GM19468 (cell line): ENCODE measurements around the gene GTPBP3.
"Not testable (repeated sequence)": the region's sequence is repeated elsewhere in the genome, so short reads cannot be mapped to it uniquely, and the experiment has no call there.

Experiments used
- ATAC-seq: cut with Tn5 transposase; IDR thresholded peaks from one replicate; pipeline ENCODE4 v1.9.1; 2021; ENCODE audit warnings: mild to moderate bottlenecking, moderate library complexity, moderate number of reproducible peaks; ENCODE audit not compliant: unreplicated experiment; ENCODE audit errors: extremely low read depth

GTPBP3 gene

DNA sequence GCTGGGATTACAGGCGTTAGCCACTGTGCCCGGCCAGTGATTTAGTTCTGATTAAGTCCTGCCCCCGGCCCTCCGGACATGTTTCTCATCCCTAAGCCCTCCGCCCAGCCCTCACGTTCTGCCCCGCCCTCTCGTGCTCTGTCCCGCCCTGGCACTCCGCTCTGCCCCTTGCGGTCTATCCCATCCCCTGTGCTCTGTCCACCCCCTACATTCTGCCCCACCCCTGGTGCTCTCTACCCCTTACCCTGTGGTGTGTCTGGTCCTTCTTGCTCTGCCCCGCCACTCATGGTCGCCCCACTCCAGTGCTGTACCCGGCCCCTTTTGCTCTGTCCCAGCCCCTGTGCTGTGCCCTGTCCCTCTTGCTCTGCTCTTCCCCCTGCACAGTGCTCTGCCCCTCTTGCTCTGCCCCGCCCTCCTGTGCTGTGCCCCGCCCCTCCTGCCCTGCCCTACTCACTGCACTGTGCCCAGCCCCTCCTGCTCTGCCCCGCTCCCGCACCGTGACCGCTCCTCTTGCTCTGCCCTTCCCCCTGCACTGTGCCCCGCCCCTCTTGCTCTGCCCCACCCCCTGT, 3.0 kb downstream of the GTPBP3 start:
- ATAC-seq, result no peak

DNA sequence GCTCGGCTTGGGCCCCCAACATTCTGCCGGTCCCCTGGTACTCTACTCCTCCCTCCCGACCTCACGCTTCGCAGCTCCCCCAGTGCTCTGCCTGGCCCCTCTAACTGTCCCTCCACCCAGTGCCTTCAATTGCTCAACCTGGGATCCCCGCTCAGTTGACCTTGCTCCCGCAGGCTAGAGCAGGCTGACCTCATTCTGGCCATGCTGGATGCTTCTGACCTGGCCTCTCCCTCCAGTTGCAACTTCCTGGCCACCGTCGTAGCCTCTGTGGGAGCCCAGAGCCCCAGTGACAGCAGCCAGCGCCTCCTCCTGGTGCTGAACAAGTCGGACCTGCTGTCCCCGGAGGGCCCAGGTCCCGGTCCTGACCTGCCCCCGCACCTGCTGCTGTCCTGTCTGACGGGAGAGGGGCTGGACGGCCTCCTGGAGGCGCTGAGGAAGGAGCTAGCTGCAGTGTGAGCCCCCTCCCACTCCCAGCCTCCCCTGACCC, 3.6 kb downstream of the GTPBP3 start:
- no peak for ATAC-seq

DNA sequence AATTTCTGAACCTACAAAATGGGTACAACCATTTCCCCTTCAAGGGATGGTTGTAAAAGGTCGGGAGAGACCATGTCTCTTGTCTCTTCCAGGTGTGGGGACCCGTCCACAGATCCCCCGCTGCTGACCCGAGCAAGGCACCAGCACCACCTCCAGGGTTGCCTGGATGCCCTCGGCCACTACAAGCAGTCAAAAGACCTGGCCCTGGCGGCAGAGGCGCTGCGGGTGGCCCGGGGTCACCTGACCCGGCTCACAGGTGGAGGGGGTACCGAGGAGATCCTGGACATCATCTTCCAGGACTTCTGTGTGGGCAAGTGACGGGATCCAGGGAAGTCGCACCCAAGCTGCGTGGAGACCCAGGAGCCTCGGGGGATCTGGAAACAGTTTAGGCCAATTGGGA, 4.0 kb downstream of the GTPBP3 start:
- no peak for ATAC-seq

DNA sequence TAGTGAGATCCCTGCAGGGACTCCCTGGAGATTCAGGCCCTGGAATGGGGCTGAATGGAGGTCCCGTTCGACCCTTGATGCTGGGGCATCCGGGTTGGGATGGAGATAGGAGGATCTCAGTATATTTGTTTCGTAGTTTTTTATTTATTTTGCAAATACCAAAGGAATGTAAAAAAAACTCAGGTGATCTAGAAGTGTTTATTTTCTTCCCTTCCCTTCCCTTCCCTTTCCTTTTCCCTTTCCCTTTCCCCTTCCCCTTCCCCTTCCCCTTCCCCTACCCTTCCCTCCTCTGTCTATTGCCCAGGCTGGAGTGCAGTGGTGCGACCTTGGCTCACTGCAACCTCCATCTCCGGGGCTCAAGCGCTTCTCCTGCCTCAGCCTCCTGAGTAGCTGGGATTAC, 4.5 kb downstream of the GTPBP3 start:
- ATAC-seq, result no peak

DNA sequence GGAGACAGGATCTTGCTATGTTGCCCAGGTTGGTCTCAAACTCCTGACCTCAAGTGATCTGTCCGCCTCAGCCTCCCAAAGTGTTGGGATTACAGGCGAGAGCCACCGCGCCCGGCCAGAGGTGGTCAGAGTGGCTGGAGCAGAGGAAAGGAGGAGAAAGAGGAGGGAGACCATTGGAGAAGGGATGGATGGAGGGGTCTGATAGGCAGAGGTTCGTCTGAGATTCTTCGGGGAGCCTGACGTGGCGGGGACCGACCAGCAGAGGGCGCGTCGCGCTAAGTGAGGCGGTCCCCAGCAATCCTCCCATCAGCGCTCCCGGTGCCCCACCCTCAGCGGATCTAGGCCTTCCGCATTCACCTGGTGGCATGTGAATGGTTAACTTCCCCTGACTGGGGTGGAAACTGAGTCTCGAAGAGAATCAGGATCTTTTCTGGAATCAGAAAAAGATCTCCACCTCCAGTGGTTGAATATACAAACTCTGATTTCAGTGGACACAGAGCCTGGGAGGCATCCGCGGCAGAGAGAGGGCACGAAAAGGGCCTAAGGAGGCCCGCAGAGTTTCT, 8.8 kb downstream of the GTPBP3 start:
- ATAC-seq, result no peak

DNA sequence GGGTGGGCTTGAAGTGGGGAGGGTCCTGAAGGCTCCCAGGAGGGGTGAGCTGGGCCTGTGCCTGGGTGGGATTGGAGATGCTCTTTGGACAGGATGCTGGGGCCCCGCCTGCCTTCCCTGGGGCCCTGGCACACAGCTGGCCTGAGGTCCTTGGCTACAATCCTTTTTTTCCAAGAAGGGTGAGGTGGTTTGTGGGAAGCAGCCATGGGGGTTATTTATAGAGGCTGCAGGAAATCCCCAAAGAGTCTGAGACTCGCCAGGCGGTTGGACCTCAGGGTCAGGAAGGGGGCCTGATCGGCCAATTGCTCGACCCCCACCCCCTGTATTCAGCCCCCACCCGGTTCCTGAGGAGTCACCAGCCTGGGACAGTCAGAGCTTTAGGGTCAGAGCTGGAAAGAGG, 10.0 kb downstream of the GTPBP3 start:
- ATAC-seq, result no peak

DNA sequence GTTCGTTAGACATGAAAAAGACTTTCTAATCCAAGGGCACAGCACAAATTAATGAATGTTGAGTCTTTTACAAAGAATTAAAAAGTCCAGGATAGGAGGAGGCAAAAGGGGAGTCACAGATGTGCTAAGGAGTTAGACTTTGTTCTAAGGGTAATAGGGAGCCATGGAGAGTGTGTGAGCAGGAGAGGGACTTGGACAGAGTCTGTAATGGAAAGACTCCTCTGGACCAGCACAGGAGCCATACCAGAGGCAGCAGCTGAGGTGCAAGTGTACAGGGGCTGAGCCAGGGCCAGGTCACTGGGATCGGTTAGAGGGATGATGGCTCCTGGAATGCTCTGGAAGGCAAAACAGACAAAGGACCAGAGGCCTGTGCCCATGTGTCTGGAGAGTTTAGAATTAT, 10.5 kb downstream of the GTPBP3 start:
- no peak for ATAC-seq

DNA sequence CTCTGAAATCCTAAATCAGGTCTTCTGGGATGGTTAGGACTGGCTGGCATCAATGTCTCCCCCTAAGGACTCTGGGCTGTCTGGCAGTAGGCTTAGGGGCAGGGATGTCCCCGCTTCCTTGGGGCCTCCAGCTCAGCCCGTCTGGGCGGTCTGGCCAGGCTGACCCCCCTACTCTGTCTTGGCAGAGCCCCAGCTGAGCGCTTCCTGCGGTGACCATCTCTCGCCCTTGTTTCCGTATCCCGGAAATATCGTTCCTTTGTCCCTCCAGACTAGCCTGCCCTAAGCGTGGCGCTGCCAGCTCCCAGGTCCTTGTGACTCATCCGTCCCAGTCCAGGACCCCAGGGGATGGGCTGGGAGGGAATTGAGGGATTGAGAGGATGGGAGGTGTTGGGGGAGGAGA, 11.3 kb downstream of the GTPBP3 start:
- ATAC-seq, result no peak

DNA sequence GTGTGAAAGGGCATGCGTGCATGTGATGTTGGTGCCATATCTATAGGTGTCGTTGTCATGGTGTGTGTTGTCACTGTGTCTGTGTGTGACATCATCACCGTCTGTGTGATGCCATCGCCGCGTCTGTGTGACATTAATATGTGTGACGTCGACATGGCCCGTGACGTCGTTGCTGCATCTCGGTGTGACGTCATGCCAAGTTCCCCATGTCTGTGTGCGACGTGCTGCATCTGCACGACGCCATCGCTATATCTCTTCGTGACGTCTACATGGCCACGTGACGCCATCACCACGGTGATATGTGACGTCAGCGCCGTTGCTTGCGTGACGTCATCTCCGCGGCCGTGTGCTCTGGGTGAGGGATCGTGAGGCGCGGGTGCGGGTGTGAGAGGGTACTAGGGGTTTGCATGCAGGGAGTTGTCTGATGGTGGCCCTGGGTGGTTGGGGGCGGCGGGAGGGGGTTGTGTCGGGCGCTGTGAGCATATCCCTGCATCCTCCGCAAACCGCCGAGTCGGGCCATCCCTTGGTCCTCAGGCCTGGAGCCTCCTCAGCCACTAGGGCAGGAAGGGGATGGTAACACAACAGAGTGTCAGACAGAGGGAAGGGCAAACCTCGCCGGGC, 14.6 kb downstream of the GTPBP3 start:
- no peak for ATAC-seq

DNA sequence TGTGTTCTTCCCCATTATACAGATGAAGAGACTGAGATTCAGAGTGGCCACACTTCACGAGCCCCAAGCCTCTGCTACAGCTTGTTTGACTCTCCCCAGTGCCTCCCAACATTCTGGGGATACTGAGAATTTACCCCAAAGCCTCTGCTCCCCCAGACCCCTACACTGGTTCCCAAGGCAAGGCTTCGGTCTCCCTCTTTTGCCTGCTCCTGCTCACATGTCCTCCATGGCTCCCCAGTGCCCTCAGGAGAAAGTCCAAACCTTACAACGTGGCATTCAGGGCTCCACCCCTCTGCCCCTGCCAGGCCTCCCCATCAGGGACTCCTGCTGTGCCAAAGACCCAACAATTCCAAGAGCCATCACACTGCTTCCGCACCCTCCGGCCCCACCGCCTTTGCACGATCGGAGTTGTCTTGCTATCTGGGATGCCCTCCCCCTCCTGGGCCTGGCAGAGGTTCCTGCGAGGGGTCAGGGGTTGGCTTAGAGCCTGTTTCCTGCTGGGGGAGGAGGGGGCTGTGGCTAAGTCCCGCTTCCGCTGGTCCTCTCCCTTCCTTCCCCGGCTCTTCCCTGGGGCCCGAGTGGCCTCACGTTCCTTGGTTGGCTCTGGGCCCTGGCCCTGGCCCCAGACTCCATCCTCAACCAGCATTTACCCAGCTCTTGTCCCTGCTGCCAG, 15.4 kb downstream of the GTPBP3 start:
- no peak for ATAC-seq

DNA sequence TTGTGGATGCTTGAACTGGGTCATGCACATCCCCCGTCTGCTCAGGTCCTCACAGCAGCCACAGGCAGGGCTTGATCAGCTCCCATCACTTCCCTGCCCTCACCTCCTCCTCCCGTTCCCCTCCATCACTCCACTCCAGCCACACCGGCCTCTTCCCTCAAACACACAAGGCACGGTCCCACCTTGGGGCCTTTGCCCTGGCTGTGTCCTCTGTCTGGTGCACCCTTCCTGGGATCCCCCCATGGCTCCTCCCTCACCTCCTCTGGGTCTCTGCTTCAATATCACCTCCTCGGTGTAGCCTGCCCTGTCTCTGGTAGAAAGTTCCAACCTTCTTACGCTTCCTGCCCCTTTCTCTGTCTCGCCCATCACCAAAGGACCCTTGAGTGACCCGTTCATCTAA, 16.0 kb downstream of the GTPBP3 start:
- ATAC-seq, result no peak

DNA sequence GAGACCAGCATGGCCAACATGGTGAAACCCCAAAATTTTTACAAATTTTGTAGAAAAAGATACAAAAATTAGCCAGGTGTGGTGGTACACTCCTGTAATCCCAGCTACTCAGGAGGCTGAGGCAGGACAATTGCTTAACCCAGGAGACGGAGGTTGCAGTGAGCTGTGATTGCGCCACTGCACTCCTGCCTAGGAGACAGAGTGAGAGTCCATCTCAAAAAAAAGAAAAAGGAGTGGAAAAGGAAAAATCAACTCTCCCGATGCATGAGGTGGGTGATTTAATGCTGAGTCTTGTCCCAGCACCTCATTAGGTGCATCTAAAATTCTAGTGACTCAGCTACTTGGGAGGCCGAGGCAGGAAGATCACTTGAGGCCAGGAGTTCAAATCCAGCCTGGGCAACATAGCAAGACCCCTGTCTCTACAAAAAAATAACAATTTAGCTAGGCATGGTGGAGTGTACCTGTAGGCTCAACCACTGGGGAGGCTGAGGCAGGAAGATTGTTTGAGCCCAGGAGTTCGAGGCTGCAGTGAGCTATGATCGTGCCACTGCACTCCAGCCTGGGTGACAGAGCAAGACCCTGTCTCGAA, 19.8 kb downstream of the GTPBP3 start:
- ATAC-seq, result no peak

DNA sequence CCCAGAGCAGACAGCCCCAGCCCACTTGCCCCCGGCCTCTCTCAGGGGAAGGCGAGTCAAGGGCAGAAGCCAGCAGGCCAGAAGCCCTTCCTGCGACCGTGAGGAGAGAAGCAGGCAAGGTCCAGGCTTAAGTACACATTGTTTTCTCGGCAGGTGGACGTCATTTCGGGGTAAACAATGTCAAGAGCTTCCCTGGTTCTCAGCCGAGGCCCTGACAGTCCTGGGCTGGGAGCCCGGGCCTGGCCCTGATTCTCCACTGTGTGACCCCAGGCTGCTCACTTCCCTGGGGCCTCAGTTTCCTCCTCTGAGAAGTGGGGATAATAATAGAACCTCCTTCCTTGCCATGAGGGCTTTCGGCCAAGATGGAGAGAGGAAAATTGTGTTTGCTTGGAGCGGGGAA, 20.4 kb downstream of the GTPBP3 start:
- ATAC-seq, result no peak

DNA sequence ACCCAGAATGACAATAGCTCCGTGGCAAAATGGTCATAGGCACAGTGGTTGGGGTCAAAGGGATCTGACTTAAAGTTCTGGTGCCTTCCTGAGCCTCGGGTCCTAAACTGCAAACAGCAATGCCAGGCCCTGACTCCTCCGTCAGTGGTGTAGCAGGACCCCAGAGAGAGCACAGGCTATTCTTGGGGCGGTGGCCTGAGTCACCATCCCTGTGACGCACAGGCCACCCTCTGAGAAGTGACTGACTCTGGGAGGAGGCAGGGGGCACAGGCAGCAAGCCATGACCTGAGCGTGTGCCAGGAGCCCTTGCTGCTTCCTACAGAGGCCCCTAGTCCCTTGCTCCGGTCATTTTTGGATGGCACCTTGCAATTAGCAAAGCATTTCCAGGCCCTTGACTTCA, 21.0 kb downstream of the GTPBP3 start:
- ATAC-seq, result no peak

DNA sequence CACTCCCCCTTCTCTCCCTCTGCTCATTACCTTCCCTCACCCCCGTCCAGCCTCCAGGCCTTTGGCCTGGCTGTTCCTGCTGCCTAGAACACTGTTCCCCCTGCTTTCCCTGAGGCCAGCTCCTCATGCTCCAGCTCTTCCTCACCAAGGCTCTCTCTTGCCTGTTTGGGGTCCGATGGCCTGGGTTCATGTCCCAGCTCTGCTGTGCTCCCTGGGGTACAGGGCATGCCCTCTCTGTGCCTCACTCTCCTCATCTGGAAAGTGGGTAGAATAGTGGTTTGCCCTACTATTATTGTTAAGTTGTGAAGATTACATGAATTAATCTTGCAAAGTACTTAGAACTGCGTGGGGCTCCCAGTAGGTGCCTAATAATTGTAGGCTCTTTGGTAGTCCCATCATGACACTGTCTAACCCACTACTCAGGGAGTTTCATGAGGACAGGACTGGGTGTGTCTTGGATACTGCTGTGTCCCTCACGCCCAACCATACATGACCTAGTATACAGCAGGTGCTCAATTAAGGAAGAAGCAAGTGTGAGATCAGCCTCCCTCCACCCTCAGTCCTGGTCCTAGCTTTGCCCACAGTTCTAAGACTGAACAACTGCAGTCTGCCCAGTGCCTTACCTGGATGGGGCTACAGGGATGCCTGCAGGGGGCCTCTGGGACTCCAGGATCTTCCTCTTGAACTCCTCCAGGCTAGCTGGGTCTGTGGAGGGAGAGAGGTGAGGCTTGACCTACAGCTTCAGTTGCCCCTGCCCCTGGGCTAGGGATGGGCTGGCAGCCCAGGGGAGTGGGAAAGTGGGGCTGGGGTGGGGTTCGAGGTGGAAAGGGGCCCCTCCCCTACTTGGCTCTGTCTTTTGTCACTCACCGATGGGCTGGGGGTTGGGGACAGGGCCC, 22.8 kb downstream of the GTPBP3 start:
- ATAC-seq, result no peak

DNA sequence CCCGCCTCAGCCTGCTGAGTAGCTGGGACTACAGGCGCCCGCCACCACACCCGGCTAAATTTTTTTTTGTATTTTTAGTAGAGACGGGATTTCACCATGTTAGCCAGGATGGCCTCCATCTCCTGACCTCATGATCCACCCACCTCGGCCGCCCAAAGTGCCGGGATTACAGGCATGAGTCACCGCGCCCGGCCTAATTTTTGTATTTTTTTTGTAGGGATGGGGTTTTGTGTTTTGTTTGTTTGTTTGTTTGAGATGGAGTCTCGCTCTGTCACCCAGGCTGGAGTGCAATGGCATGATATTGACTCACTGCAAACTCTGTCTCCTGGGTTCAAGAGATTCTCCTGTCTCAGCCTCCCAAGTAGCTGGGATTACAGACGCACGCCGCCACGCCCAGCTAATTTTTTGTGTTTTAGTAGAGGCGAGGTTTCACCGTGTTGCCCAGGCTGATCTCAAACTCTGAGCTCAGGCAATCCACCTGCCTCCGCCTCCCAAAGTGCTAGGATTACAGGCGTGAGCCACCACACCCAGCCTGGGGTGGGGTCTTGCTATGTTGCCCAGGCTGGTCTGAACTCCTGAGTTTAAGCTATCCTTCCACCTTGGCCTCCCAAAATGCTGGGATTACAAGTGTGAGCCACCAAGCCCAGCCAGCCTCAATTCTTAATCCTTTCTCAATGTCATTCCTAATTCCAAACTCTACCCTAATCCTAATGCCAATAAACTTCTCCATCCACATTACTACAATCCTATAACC, 26.7 kb downstream of the GTPBP3 start:
- not testable (repeated sequence) for ATAC-seq

DNA sequence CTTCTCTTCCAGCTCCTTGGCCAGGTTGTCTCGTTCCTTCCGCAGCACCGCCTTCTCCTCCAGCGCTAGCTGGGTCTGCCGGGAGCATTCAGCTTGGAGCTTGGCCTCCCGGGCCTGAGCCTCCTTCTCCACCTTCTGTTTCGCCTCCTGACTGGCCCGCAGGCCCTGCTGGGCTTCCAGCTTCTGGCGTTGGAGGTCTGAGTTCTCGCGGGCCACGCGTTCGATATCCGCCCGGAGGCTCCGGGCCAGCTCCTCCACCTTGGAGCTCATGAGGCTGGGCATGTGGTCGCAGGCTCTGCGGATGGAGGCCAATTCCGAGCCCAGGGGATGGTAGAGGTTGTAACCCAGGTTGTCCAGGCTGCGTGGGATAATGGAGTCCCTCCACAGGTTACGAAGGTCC, 28.0 kb downstream of the GTPBP3 start:
- ATAC-seq, result no peak

DNA sequence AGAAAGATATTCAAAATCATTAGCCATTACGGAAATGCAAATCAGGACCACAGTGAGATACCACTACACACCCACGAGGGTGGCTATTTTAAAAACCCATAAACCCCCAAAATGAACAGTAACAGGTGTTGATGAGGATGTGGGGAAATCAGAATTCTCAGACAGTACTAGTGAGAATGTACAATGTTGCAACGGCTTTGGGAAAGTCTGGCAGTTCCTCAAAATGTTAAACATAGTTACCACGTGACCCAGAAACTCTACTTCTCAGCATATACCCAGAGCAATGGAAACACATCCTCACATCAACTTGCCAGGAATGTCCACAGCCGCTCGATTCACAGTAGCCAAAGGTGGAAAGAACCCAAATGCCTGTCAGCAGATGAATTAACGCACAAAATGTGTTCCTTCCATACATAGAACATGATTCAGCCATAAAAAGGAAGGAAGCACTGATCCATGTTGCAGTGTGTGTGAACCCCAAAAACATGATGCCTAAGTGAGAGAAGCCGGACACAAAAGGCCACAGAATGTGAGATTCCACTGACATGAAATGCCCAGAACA, 32.8 kb downstream of the GTPBP3 start:
- ATAC-seq, result peak; percentile 50

DNA sequence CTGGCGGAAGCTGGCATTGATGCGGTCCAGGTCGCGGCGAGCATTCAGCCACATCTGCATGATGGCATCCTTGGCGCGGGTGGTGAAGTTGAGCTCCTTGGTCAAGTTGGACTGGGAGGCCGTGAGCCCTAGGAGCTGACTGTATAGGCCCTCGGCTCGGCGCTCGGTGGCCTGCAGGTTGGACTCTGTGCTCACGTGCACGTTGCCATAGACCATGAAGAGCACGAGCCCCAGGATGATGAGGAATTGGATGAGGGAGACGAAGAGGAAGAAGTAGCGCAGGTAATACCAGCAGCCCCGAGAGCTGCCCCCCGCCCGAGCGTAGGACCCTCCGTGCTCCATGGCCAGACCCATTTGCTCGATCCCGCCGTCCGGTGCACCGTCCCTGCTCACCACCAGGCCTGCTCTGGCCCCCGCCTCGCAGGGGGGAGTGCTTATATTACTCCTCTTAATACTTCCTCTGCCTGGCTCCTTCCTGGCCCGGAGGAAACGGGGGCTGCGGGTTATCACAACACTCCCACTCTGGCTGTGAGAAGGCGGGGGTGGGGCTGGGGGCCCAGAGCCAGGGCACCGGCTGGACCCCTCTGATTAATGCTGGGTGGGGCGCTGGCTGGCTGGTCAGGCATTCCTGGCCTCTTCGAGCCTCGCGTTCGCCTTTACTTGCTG, 39.7 kb downstream of the GTPBP3 start, which contains the start of gene PLVAP:
Gene PLVAP (minus strand): TSS at position 408 of the 666 bp plus-strand sequence. CDS start 54 bp downstream, at position 354.
- ATAC-seq, result no peak
